Muscle layer of colon (tissue), 2 donors: ENCODE measurements around the gene AOC3.
"Not testable (repeated sequence)": the region's sequence is repeated elsewhere in the genome, so short reads cannot be mapped to it uniquely, and the experiment has no call there.

Experiments
- H3K27ac ChIP-seq: one replicate; pipeline ENCODE4 v1.7.0; 2013; ENCODE audit warnings: low read depth, mild to moderate bottlenecking, low read length, moderate library complexity
- H3K27me3 ChIP-seq, 2 donors: one replicate each; pipeline ENCODE4 v1.7.0; 2013; ENCODE audit warnings: low read length in 2 of 2, mild to moderate bottlenecking in 2 of 2; ENCODE audit not compliant: insufficient read depth in 2 of 2, control insufficient read depth in 1 of 2
- H3K36me3 ChIP-seq: one replicate; pipeline ENCODE4 v1.7.0; 2013; ENCODE audit warnings: mild to moderate bottlenecking, low read length; ENCODE audit not compliant: insufficient read depth
- H3K4me1 ChIP-seq: one replicate; pipeline ENCODE4 v1.7.0; 2013; ENCODE audit warnings: mild to moderate bottlenecking, low read length; ENCODE audit not compliant: insufficient read depth
- H3K4me3 ChIP-seq, 2 donors: one replicate each; pipeline ENCODE4 v1.7.0; 2013; ENCODE audit warnings: low read length in 2 of 2, low read depth in 1 of 2, mild to moderate bottlenecking in 1 of 2, moderate library complexity in 1 of 2
- H3K9ac ChIP-seq: one replicate; pipeline ENCODE4 v1.7.0; 2013; ENCODE audit warnings: low read length
- H3K9me3 ChIP-seq: one replicate; pipeline ENCODE4 v1.7.0; 2013; ENCODE audit warnings: mild to moderate bottlenecking, low read length
- donor health status: abdominal sarcoma.
- donor health status: Adenocarcinoma of cecum.

The AOC3 gene

DNA sequence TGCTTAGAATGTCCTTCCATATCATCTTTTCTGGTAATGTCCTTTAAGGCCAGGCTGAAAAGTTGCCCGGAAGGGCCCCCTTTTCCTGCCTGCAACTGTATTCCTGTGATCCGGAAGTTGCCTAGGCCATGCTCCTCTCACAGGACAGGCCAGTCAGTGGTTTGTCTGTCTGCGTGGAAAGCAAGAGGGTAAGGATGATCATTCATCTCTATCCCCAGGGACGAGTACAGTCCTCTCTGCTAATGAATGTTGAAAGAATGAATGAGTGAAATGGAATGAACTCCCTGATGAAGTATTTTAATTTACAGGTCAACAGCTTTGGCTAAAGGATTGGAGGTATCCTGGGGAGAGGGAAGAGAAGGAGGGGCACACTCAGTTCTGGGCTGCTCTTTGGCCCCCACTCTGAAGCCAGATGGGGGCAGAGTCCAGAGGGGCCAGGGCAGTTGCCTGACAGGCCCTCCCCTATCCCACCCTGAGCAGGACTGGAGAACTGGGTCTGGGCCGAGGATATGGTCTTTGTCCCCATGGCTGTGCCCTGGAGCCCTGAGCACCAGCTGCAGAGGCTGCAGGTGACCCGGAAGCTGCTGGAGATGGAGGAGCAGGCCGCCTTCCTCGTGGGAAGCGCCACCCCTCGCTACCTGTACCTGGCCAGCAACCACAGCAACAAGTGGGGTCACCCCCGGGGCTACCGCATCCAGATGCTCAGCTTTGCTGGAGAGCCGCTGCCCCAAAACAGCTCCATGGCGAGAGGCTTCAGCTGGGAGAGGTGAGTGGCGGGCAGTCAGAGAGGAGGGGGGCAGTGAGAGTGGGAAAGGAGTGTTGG is 3.2 kb downstream of the AOC3 start:
- peaks cover 34% of the 10 kb centered on the region for H3K4me1 ChIP-seq
- peaks cover 39% of the 10 kb centered on the region for H3K36me3 ChIP-seq
- peak overlapping the region; percentile 95 for H3K27ac ChIP-seq
- peak overlapping the region; percentile 82 for H3K9ac ChIP-seq
- H3K4me3 ChIP-seq, result peak overlapping the region; percentile 73 to 80
- no peaks in the 10 kb centered on the region for H3K27me3 ChIP-seq
- H3K9me3 ChIP-seq, result no peaks in the 10 kb centered on the region

- no peaks in the 10 kb centered on the region for H3K27me3 ChIP-seq
- H3K9ac ChIP-seq, result peak overlapping the region; percentile 61
- H3K36me3 ChIP-seq, result peaks cover 39% of the 10 kb centered on the region
- peaks cover 25% of the 10 kb centered on the region for H3K4me1 ChIP-seq
- H3K9me3 ChIP-seq, result no peaks in the 10 kb centered on the region
- peak overlapping the region in 1 of 2 donors; percentile 58 for H3K4me3 ChIP-seq
- peak overlapping the region; percentile 4 for H3K27ac ChIP-seq
These were observed 4.1 kb downstream of the AOC3 start for GRCh38 chr17:42855048-42855596.

DNA sequence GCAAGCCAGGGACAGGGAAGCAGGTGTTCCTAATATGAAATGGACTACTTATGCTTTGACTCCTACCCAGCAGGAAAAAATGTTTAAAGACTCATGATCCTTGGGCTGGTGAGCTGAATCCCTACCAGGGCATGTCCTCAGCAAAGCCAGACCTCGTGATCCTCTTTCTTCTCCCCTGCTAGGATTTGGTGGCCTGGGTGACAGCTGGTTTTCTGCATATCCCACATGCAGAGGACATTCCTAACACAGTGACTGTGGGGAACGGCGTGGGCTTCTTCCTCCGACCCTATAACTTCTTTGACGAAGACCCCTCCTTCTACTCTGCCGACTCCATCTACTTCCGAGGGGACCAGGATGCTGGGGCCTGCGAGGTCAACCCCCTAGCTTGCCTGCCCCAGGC is 5.1 kb downstream of the AOC3 start:
- H3K27ac ChIP-seq, result peak overlapping the region; percentile 4
- peak overlapping the region in 1 of 2 donors; percentile 58 for H3K4me3 ChIP-seq
- not testable (repeated sequence) for H3K9me3 ChIP-seq, H3K27me3 ChIP-seq
- peaks cover 39% of the 10 kb centered on the region for H3K36me3 ChIP-seq
- H3K4me1 ChIP-seq, result peaks cover 23% of the 10 kb centered on the region
- H3K9ac ChIP-seq, result peak overlapping the region; percentile 61

DNA sequence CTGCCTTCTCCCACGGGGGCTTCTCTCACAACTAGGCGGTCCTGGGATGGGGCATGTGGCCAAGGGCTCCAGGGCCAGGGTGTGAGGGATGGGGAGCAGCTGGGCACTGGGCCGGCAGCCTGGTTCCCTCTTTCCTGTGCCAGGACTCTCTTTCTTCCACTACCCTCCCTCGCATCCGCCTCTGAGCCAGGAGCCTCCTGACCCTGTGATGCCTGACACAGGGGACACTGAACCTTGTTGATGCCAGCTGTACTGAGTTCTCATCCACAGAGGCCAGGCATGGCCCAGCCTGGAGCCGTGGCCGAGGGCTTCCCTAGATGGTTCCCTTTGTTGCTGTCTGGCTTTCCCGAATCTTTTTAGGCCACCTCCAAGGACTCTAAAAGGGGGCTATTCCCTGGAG is 5.5 kb downstream of the AOC3 start:
- Histone ChIP-seq H3K4me1 (peaks cover 23% of the 10 kb centered on the region), H3K36me3 (peaks cover 39% of the 10 kb centered on the region), H3K27ac (peak overlapping the region; percentile 34)
- not testable (repeated sequence) for H3K4me3 ChIP-seq, H3K9me3 ChIP-seq, H3K9ac ChIP-seq, H3K27me3 ChIP-seq

GRCh38 chr17:42857389-42857788 is 6.4 kb downstream of the AOC3 start:
- H3K9me3 ChIP-seq, result no peaks in the 10 kb centered on the region
- H3K27ac ChIP-seq, result peak overlapping the region; percentile 34
- H3K4me3 ChIP-seq, result no peak overlapping the region
- no peaks in the 10 kb centered on the region for H3K27me3 ChIP-seq
- peaks cover 39% of the 10 kb centered on the region for H3K36me3 ChIP-seq
- peaks cover 23% of the 10 kb centered on the region for H3K4me1 ChIP-seq
- no peak overlapping the region for H3K9ac ChIP-seq

- Histone ChIP-seq H3K4me1 (peaks cover 6% of the 10 kb centered on the region), H3K4me3 (no peak overlapping the region), H3K36me3 (peaks cover 6% of the 10 kb centered on the region), H3K9me3 (no peaks in the 10 kb centered on the region), H3K27ac (no peak overlapping the region), H3K27me3 (no peaks in the 10 kb centered on the region), H3K9ac (no peak overlapping the region)
These were observed 14.7 kb downstream of the AOC3 start for GRCh38 chr17:42865638-42866094.

DNA sequence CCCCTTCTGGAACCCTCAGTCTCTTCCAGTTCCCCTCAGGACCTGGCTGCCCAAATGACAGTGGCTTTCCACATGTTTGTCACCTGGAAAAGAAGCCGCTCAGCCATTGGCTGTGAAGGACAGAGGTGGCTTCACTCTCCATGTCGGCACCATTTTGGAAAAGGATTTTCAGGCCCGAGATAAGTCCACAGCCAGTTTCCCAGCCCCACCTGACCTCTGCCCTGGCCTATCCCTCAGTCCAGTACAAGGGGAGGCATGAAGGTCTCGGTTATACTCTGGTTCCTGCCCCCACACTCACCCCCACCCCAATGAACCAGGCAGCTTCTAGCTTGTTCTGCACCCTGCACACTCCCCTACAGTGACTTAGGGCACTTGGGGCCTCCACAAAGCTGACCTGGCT is 15.2 kb downstream of the AOC3 start:
- Histone ChIP-seq H3K4me1 (peaks cover 6% of the 10 kb centered on the region), H3K9me3 (no peaks in the 10 kb centered on the region), H3K36me3 (peaks cover 6% of the 10 kb centered on the region), H3K27me3 (no peaks in the 10 kb centered on the region), H3K27ac (no peak overlapping the region), H3K4me3 (no peak overlapping the region), H3K9ac (no peak overlapping the region)

DNA sequence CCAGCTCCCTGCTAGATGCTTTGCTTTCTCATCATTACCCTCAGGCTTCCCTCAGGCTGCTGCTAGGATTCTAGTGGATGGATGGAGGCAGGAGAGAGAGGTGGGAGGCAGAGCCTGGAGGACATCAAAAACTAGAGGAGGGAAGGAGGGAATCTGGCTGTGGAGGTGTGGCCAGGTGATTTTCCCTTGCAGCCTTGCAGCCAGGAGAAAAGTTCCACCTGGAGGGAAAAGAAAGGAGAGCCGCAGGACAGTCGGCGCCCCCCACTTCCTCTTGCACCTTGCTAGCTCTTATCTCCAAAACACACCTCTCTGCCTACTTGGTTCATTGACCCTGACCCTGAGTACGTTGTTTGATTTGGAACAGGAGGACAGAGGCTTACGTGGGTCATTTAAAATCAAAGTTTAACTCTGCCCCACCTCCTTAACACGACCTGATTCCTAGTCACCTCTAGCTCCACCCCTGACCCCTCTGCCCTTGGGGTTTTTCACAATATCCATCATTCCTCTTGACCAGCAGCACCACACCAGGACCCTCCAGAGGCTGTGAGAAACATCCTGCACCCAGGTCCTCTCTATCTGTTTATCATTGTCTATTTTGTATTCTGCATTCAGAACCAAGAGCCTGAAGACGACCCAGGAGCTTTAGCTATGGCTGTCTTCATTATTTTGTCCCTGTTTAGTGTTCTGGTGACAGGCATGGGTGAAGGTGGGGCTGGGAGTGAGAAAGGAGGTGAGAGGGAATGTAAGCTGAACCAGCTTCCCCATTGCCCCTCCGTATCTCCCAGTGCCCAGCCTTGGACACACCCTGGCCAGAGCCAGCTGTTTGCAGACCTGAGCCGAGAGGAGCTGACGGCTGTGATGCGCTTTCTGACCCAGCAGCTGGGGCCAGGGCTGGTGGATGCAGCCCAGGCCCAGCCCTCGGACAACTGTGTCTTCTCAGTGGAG is 15.9 kb downstream of the AOC3 start:
- H3K4me3 ChIP-seq, result no peak overlapping the region
- H3K27me3 ChIP-seq, result no peaks in the 10 kb centered on the region
- no peaks in the 10 kb centered on the region for H3K9me3 ChIP-seq
- peaks cover 8% of the 10 kb centered on the region for H3K36me3 ChIP-seq
- peaks cover 6% of the 10 kb centered on the region for H3K4me1 ChIP-seq
- H3K9ac ChIP-seq, result no peak overlapping the region
- no peak overlapping the region for H3K27ac ChIP-seq

- H3K9me3 ChIP-seq, H3K27ac ChIP-seq, H3K27me3 ChIP-seq, H3K4me3 ChIP-seq, H3K9ac ChIP-seq, H3K4me1 ChIP-seq: not testable (repeated sequence)
- H3K36me3 ChIP-seq, result peaks cover 13% of the 10 kb centered on the region
These were observed 16.8 kb downstream of the AOC3 start for GRCh38 chr17:42867694-42868261.

DNA sequence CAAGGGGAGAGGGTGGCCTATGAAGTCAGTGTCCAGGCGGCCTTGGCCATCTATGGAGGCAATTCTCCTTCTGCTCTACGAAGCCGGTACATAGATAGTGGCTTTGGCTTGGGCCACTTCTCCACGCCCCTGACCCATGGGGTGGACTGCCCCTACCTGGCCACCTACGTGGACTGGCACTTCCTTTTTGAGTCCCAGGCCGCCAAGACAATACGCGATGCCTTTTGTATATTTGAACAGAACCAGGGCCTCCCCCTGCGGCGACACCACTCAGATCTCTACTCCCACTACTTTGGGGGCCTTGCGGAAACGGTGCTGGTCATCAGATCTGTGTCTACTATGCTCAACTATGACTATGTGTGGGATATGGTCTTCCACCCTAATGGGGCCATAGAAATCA is 17.3 kb downstream of the AOC3 start:
- peaks cover 6% of the 10 kb centered on the region for H3K4me1 ChIP-seq
- no peak overlapping the region for H3K4me3 ChIP-seq
- no peaks in the 10 kb centered on the region for H3K9me3 ChIP-seq
- H3K9ac ChIP-seq, result no peak overlapping the region
- no peak overlapping the region for H3K27ac ChIP-seq
- H3K36me3 ChIP-seq, result peaks cover 13% of the 10 kb centered on the region
- no peaks in the 10 kb centered on the region for H3K27me3 ChIP-seq

DNA sequence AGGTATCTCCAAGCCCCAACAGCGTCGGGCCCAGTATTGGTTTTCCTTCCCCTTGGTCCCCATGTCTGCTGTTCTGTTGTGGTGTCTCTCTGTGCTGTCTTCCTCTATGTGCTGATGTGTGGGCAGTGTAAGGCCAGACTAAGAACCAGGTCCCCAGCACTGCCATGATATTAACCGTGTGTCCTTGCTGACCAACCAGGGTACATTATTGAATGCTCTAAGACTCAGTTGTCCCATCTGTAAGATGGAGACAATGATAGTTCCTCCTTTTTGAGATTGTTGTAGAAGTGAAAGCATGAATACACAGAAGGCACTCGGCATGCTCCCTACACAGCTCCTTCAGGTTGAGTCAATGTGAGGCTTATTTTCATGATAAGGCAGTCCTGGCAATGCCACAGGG is 20.6 kb downstream of the AOC3 start:
- Histone ChIP-seq H3K4me1 (no peaks in the 10 kb centered on the region), H3K36me3 (peaks cover 16% of the 10 kb centered on the region), H3K27me3 (no peaks in the 10 kb centered on the region), H3K4me3 (no peak overlapping the region), H3K27ac (no peak overlapping the region), H3K9me3 (no peaks in the 10 kb centered on the region), H3K9ac (no peak overlapping the region)
